Epithelial cell of umbilical artery (primary cell): Measurements from ENCODE around the gene R3HDM2. TPM values are rescaled to one million over a fixed set of nuclear protein-coding genes. Genes with fewer than 3 reads are reported as not detected.

ENCODE experiments used
- total RNA-seq: library from RNA; depleted of rRNA; stranded (reverse); fragments of >200 nt; gene quantifications from 2 replicates; pipeline ENCODE4 v1.2.3, GENCODE V29; 2014

Gene R3HDM2
- 4.9 and 5.3 TPM in 2 replicates for total RNA-seq

DNA sequence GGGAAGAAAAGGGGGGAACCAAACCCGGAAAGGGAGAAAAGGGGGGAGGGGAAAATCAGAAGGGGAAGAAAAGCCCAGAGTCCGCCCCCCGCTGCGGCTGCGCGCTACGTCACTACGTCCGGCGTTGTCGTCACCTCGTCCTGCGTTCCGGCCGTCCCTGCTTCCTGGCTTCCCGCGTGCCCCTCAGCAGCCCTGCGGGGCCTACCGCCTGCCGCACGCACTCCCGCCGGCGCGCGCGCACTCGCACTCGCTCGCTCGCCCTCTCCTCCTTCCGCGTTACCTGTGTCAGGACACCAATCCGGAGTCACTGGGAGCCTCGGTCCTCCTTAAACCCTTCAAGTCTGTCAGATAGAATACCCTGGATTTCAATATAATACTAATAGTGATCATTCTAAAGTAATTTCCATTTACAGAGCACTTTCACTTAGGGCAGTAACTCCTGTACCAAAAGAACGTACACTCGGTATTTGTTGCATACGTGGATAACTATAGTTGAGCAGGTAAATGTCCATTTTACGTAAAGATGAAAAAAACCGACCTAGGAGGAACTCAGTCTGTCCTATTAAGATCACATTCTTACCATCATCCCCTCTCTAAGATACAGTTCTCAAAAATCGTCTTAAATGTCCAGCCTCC lies at the start of gene R3HDM2:
R3HDM2 (minus strand) TSS at position 113 of the 636 bp plus-strand sequence. CDS start 120,615 bp downstream, outside the sequence.

DNA sequence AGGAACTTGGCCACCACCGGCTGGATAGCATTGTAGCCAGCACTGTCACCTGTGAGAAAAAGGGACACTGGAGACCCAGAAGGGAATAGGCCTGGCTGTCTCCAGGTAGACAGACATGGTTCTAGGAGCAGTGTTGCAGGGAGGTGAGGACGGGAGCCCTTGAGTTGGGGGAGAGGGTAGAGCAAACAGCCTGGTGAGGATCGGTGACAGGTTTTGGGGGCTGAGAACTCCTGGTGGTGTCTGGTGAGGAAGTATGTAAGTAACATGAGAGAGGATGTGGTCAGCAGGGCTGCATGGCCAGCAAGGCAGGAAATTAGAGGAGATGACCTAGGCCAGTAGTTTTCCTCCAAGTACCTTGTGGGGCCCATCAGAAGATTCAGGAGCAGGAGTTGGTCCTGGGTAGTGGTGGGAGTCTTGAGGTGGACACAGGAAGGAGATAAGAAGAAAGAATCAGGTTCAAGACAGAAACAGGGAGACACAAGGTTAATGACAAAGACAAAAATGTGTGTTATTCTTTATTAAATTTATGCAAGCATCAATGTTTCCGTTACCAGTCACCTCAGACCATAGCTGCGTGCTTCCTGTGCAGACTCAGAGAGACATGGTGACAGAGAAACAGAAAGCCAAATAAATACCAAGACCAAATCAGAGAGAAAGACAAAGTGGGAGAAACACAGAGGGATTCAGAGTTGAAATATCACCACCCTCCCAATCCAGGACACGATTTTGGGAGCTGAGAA lies 48.7 kb upstream of the R3HDM2 start, which contains the start of gene ARHGAP9:
ARHGAP9 (minus strand) TSS at position 491 of the 740 bp plus-strand sequence; CDS start at position 31, 460 bp downstream.

DNA sequence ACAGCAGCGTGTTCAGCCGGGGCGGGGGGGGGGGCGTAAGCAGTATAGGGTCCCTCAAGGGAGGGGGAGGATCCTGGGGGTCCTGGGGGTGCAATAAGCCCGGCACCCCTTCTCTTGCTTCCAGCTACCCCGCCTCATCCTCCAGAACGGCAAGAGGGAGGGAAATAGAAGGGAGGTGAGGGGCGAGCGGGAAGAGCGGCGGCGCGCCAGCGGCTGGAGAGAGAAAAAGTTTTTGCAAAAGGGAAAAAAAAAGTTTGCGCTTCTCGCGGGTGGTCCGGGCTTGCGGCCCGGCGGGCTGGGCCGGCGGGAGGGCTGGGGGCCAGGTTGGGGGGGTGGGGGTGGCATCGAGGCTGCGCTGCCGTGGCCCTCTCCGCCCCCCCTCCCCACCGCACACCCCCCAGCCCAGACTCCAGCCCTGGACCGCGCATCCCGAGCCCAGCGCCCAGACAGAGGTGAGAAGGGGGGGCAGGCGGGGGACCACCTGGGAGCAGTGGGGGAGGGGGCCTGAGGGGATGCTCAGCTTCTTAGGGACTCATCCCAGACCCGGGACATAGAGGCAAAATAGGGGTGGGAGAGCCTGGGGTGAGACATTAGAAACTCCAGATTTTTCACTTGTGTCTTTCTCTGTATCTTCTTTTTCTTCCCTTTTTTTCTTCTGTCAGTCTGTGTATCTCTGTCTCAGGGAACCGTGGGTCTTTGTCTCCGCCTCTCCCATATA lies 29.1 kb upstream of the R3HDM2 start, which contains the start of gene GLI1:
GLI1 (plus strand) TSS at position 36 of the 718 bp plus-strand sequence. CDS start 3,907 bp downstream, outside the sequence.

DNA sequence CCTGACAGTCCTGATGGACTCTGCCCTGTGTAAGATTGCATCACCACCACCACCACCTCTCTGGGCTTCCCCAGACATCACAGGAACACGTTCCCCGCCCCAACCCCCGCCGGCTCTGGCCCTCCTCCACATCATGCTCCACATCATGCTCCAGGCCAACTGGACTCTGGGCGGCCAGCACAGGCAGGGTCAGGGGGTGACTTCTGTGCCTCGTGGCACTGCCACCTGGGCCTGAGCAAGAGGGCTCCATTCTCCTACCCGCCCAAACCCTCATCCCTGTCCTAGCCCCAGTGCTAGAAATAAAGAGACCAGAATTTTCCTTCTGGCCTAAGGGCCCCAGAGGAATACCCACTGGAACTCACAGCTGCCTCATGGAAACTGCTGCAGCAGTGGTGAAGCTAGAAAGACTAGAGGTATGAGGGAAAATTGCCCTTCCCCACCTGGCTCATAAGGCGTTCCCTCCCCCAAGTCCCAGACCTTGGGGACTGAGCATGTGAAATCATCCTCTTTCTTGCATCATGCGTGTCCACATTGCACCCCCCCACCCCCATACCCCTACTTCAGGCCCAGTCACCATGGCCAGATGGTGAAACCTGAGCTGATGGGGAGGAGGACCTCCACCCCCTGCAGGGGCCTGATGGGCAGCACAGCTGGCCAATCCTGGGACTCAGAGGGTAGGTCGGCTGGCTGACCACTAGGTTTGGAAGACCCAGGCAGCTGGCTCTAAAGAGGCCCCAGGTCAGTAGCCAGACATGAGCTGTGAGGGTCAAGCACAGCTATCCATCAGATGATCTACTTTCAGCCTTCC lies 23.9 kb upstream of the R3HDM2 start, which contains the start of gene INHBE:
INHBE (plus strand) TSS at position 742 of the 808 bp plus-strand sequence. CDS start 230 bp downstream, outside the sequence.

DNA sequence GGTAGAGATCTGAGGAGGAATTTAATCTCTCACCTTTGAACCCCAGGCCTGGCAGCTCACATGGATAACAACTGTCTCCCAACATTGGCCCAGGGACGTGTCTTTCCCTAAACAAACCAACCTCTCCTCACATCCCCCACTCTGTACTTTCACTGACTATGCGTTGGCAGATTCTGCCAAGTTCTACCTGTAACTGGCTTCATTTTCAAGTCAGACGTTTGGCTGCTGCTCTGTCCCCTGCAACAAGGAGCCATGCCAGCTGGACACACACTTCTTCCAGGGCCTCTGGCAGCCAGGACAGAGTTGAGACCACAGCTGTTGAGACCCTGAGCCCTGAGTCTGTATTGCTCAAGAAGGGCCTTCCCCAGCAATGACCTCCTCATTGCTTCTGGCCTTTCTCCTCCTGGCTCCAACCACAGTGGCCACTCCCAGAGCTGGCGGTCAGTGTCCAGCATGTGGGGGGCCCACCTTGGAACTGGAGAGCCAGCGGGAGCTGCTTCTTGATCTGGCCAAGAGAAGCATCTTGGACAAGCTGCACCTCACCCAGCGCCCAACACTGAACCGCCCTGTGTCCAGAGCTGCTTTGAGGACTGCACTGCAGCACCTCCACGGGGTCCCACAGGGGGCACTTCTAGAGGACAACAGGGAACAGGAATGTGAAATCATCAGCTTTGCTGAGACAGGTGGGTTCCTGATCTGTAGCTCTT lies 3.8 kb upstream of the R3HDM2 start, which contains the start of gene INHBC:
INHBC (plus strand) TSS at position 268 of the 707 bp plus-strand sequence; CDS start at position 371, 103 bp downstream.

DNA sequence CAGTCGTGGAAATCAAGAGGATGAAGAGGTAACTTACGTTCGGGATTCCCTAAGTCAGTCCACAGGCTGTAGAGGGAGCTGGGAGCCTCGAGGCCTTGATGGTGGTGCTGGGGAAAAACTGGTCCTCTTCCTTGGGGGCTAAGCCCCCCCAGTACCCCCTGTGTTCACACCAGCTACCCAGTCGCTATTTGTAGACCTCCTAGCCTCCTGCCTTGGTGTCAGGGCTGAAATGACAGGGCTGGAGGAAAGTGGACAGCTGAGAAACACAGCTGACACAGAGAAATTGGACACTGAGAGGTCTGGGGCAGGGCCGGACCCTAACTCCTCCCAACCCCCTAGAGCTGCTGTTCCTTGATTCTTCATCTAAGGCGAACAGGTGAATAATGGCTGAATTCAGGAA lies 179.9 kb downstream of the R3HDM2 start, which contains the start of gene STAC3:
STAC3 (minus strand) TSS at position 232 of the 400 bp plus-strand sequence. CDS start 1,551 bp downstream, outside the sequence.

DNA sequence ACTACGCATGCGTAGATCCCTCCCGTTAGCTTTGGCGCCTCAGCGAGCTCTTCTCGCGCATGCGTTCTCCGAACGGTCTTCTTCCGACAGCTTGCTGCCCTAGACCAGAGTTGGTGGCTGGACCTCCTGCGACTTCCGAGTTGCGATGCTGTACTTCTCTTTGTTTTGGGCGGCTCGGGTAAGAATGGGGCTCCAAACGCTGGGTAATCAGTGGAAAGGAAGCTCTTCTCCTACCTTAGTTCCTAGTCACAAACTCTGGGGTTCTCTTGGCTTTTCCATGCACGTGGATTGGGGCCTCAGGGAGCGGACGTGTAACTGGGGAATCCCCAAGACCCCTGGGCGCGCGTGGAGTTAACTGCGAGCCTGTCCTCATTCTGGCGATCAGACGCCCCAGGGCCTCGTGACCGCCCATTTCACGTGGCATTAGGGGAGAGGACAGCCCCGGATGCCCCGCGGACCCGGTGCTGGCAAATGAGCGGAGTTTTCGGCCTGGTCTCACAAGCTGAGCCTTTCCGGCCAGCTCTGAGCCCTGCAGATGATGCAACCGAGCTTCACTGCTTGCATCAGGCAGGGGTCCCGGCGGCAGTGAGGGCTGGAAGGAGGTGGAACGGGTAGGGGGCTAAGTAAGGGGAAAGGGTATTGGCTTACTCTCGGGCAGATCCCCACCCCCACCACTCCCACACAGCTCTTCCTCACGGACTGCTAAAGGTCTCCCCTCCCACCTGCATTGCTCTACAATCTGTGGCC lies 201.0 kb downstream of the R3HDM2 start, which contains the start of gene SHMT2:
SHMT2 (plus strand) TSS at position 78 of the 747 bp plus-strand sequence; CDS start at position 146, 68 bp downstream.

DNA sequence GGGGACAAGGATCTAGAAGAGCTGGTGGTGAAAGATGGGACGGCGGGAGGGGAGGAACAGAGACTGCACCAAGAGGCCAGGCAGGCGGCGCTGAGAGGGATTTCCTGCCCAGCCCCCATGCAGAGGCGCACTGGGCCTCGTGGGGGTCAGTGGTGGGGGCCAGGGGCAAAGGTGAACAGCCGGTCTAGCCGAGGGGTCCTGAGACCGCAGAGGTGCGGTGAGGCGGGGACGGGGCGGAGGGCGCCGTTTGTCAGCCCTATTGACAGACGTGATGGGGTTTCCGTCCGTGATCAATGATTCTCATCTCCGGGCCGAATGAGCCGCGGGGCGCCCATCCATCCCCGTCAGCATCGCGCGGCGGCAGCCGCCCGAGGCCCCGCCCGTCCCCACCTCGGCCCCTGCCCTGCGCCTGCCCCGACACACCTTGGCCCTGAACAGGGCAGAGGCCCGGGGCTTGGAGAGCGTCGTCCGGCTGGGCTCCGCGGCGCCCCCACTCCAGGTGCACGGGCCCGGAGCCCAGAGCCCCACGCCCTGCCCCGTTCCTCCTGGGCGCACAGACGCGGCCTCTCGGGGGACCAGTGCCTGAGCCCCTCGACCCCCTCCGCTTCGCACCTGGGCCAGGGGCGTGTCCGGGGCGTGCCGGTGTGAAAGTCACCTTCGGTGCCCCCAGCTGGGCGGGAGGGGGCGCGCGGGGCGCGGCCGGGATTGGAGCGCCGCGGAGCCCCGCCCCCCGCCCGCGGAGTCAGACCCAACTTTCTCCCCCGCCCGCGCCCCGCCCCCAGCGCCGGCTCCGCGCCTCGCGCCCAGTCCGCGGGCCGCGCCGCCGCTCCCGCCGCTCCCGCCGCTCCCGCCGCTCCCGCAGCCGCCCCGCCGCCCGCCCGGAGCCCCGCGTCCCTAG lies 214.6 kb downstream of the R3HDM2 start, which contains the start of gene NXPH4:
NXPH4 (plus strand) TSS at position 781 of the 898 bp plus-strand sequence. CDS start 176 bp downstream, outside the sequence.

Other genes starting within 250 kb of the R3HDM2 start
- not detected in 2 replicates for gene NXPH4, start 214.2 kb downstream of the R3HDM2 start, total RNA-seq
- gene SHMT2, start 201.3 kb downstream of the R3HDM2 start, total RNA-seq, result 207 and 228 TPM in 2 replicates
- gene STAC3, start 179.9 kb downstream of the R3HDM2 start, total RNA-seq, result 0.30 and 0.32 TPM in 2 replicates
- not detected in 2 replicates for gene INHBC, start 3.7 kb upstream of the R3HDM2 start, total RNA-seq
- 0.15 TPM in 1 of 2 replicates, not detected in the other for gene INHBE, start 24.3 kb upstream of the R3HDM2 start, total RNA-seq
- not detected in 2 replicates for gene GLI1, start 28.7 kb upstream of the R3HDM2 start, total RNA-seq
- not detected in 2 replicates for gene ARHGAP9, start 48.8 kb upstream of the R3HDM2 start, total RNA-seq
- gene MARS1, start 57.0 kb upstream of the R3HDM2 start, total RNA-seq, result 126 and 161 TPM in 2 replicates
- gene DDIT3, start 89.5 kb upstream of the R3HDM2 start, total RNA-seq, result 7.5 and 11.2 TPM in 2 replicates
- gene MBD6, start 91.8 kb upstream of the R3HDM2 start, total RNA-seq, result 2.3 and 3.6 TPM in 2 replicates
- 79.2 and 91.9 TPM in 2 replicates for gene DCTN2, start 116.1 kb upstream of the R3HDM2 start, total RNA-seq
- under 0.01 TPM in 1 of 2 replicates, not detected in the other for gene KIF5A, start 119.0 kb upstream of the R3HDM2 start, total RNA-seq
- gene PIP4K2C, start 160.1 kb upstream of the R3HDM2 start, total RNA-seq, result 5.5 and 17.3 TPM in 2 replicates
- 8.1 and 9.3 TPM in 2 replicates for gene DTX3, start 173.8 kb upstream of the R3HDM2 start, total RNA-seq
- 3.8 and 8.1 TPM in 2 replicates for gene ARHGEF25, start 180.4 kb upstream of the R3HDM2 start, total RNA-seq
- gene B4GALNT1, start 202.2 kb upstream of the R3HDM2 start, total RNA-seq, result 0.65 TPM in 1 of 2 replicates, not detected in the other